GM19238 (cell line): ENCODE data around the gene PTCD1.
A peak's percentile ranks its signal among the peaks of the same experiment; 100 is the strongest.

Experiments
- DNase-seq: peaks from one replicate; pipeline ENCODE4 v3.0.0; 2011; ENCODE audit warnings: low spot score; ENCODE audit not compliant: insufficient read length

Gene PTCD1, protein sequence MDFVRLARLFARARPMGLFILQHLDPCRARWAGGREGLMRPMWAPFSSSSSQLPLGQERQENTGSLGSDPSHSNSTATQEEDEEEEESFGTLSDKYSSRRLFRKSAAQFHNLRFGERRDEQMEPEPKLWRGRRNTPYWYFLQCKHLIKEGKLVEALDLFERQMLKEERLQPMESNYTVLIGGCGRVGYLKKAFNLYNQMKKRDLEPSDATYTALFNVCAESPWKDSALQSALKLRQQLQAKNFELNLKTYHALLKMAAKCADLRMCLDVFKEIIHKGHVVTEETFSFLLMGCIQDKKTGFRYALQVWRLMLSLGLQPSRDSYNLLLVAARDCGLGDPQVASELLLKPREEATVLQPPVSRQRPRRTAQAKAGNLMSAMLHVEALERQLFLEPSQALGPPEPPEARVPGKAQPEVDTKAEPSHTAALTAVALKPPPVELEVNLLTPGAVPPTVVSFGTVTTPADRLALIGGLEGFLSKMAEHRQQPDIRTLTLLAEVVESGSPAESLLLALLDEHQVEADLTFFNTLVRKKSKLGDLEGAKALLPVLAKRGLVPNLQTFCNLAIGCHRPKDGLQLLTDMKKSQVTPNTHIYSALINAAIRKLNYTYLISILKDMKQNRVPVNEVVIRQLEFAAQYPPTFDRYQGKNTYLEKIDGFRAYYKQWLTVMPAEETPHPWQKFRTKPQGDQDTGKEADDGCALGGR

DNA sequence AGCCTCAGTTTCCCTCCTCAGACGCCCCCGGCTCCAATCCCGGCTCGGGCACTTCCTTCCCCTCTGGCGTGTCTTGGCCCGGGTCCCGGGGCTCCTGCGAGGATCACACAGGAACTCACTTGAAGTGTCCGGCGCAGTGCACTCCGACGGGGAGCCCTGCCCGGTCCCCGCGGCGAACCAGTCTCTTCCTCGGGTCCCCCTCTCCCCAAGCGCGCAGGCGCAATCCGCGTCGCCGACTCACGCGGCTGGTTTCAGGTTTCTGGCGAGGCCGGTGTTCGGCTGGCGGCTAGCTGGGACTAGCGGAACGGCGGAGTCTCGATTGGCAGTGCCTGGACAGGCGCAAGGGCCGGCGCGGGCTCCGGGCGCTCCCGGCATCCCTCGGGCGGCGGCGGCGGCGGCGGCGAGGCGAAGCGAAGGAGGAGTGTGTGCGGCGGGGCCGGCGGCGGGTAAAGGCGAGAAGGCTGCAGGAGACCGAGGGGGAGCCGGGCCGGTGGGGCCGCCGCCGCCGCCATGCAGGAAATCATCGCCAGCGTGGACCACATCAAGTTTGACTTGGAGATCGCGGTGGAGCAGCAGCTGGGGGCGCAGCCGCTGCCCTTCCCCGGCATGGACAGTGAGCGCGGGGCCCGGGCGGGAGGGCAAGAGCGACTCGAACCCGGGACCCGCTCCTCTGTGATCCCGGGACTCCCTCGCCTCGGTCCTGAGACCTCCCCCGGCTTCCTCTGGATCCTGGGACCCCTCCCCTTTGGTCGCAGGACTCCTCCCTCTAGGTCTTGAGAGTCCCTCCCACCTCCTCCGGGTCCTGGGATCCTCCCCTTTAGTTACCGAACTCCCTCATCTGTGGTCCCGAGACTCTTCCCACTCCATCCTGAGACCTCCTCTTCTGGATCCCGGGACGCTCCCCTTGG lies at the start of gene PTCD1, which contains the start of gene CPSF4:
PTCD1 (minus strand) TSS at position 226 of the 908 bp plus-strand sequence. CDS start 3,556 bp downstream, outside the sequence.
CPSF4 (plus strand) TSS at position 371 of the 908 bp plus-strand sequence; CDS start at position 511, 140 bp downstream.
- DNase-seq, result peak; percentile 98

DNA sequence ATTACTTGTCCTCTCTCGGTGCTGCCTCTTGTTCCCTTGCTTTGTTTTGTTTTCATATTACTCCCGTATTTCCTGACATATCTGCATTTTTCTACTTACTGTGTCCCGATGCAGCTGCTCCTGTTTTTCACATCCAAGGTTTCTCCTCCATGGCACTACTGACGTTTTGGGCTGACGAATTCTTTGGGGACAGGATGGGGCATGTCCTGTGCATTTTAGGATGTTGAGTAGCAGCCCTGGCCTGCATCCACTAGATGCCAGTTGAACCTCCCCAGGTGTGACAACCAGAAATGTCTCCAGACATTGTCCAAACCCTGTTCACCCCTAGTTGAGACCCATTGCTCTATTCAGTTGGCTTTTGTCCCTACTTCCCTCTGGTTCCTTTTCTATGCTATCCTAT lies 46.5 kb upstream of the PTCD1 start:
- DNase-seq, result no peak

DNA sequence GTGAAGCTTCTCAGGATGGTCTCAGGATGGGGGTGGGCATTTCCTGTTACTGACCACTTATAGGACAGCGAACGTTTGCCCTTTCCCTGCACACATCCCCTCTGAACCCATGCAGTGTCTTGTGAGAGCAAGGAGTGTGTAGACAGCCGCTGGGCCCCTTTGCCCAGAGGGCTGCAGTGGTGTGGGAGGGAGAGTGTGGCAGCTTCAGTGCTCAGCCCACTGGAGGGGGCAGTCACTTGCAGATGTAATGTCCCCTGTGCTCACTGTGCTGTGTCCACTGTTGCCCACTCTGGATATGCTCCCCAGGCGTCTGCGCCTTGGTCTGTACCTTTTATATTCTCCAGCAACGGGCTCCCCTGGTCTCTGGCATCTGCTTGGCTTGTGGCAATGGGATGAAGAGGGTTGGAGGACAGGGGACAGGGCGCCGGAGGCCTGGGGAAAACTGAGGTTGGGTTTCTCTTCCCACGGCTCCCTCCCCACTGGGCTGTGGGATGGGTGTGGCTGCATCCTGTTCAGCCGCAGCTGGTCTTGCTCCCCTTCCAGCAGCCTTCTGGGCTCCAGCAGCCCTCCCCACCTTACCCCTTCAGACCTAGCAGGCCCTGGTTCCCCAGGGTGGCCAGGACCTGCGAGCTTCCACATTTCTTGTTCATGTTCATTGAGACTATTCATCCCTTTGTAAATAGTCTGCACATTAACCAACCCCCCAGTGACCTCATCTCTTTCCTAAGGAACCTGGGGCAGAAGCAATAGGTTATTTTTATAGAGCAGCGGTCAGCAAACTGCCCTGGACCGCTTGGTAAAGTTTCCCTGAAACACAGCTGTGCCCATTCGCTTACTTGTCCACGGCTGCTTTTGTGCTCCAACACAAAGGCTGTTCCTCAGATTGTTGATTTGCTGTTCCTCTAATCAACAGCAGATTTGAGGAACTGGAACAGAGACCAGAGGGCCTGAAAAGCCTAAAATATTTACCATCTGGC lies 40.2 kb upstream of the PTCD1 start:
- no peak for DNase-seq

DNA sequence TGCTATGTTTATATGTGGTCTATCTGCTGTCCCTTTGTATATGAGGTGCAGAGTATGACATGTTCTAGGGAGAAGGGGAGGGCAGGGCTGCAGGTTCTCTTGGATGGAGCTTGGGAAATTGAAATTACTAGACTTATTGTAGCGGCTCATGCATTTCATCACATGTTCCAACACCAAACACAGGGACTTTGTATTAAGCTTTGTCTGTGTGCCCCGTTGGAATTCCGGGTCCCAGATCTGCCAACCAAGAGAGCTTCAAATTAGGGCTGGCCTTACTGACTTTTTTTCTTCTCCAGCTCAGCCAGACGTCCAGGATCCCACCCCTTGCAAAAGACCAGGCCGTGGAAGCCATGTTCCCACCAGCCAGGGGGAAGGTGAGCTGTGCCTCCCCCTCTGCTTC lies 37.5 kb upstream of the PTCD1 start:
- DNase-seq, result no peak

DNA sequence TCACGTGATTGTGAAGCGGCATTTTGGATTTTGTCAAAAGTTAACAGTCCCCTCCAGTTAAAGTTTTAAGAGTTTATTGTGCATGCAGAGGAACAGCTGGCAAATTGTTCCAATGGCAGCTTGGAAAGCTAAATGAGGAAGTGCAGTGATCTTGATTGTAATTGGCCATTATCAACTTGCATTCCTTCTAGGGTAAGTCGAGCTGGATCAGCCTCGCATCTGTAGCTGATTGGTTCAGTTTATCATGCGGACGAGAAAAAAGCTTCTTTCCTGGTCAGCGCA lies 34.7 kb upstream of the PTCD1 start:
- DNase-seq, result no peak

DNA sequence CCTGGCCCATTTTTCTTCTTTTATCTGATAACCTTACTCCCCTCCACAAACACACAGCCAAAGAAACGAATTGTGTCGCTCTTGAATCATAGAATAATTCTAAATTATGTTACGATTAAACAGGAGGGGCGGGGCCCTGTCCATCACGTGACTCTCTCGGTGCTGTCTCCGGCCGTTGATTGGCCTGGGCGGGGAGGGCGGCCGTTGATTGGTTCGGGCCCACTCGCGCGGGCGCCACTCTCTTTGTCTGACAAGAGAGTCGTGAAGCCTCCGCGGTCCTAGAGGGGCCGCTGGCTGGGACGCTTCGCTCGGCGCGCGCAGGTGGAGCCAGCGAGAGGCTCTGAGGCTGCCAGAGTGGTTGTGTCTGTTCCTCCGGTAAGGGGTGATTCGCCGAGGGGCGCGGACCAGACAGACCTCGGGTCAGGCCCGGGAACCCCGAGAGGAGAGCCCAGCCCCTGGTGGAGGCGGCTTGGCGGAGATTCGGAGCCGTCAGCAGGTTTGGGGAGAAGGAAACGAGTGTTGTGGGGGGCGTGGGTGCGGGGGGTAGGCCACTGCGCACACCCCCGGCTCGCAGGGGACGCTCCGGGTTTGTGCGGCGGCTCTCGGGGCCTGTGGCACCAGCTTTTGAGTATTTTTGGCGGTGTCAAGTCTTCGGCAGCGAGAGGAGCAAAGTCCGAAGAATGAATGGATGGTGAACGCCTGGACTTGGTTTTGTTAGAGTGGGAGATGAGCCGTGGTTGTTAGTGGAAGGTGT lies 34.1 kb upstream of the PTCD1 start, which contains the start of gene ZNF789:
ZNF789 (plus strand) TSS at position 330 of the 754 bp plus-strand sequence. CDS start 3,567 bp downstream, outside the sequence.
- DNase-seq, result peak; percentile 98

DNA sequence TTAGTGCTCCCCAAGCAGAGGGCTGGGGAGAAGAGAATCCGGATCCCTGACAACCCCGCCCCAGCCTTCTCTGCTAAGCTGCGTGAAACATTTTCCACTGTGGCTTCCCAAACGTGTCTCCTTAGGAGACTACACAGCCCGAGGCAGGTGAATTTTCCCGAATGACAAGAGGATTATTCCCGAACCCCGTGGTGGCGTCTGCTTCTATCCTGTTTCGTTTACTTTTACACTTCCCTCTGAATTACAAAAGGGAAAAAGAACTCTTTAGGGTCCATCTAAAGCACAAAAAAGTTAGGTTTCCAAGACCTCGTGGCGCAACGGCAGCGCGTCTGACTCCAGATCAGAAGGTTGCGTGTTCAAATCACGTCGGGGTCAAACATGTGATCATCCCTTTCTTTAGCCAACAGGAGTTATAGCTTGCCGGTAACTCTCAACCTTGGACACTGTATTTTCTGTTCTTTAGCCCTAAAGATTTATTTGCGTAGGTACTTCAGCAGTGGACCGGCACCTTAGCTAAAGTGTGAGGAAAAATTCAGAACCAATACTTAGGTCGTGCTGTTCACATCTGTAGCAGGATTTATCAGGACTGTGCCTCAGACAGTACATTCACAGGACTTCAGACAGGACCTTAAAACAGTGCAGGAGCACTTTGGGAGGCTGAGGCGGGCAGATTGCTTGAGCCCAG lies 30.9 kb upstream of the PTCD1 start:
- DNase-seq, result no peak

DNA sequence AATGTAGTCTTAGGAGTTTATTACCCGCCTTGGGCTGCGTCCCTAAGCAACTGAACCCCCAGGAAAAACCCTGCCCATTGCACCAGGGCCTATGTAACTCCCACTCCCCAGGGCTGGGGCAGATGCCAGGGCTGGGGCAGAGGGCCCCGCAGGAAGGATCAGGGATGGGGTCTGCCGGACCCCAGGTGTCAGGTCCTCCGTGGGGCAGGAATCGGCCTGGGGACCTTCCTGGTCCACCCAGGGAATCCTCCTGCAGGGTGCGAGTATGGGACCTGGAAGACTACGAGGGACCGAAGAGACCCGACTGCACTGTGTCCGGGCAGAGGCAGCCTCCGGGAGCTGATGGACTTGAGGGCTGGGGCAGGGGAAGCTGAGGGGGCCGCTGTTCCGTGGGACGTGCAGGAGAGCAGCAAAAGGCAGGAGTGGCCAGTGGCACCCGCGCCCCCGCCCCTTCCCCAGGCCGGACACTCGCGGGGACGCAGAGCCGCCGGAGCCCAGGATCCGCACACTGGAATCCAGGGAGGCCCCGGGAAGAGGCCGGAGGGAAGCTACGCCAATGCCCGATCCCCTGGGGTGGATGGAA lies 29.8 kb upstream of the PTCD1 start:
- DNase-seq, result no peak

DNA sequence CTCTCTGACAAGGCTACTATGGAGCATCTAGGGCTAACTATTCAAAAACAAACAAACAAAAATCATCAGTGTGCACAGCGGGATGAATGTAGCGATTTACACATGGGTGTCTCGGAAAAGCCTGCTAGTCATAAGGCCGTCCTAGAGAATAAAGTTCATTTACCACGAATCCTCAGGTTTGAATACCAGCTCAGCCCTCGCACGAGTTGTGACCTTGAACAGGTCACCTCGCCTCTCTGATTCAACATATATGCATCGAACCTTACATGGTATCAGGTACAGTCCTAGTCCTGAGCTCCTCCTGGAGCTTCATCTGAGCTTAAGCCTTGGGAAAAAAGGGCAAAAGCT lies 26.8 kb upstream of the PTCD1 start:
- no peak for DNase-seq

DNA sequence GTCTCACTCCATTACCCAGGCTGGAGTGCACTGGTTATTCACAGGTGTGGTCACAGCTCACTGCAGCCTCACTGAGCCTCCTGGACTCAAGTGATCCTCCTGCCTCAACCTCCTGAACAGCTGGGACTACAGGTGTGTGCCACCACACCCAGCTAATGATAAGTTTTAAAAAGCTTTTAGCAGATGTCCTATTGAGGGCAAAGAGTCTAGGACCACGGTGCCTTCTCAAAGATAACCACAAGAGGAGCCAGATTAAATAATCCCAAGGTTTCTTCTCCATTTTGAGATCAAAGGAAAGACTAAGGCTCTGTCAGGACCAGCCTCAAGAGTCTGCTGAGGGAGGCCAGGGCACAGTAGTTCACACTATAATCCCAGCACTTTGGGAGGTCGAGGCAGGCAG lies 22.6 kb upstream of the PTCD1 start:
- no peak for DNase-seq

DNA sequence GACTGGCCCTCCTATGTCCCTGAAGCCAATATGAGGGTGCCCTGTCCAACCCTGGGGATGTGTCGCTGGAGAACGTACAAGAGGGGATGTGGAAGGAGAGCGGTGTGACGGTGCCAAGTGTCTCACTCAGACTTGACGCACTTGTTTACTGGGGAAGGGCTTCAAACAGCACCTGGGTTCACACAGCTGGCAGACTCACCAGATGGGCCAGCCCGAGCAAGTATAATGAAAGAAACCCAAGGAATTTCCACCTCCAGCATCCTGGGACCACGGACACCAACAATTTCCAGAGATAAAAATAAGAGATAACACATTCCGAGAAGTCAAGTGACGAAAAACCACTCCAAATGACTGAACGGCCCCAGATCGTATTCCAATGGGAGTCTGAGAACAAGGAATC lies 22.1 kb upstream of the PTCD1 start:
- DNase-seq, result no peak

DNA sequence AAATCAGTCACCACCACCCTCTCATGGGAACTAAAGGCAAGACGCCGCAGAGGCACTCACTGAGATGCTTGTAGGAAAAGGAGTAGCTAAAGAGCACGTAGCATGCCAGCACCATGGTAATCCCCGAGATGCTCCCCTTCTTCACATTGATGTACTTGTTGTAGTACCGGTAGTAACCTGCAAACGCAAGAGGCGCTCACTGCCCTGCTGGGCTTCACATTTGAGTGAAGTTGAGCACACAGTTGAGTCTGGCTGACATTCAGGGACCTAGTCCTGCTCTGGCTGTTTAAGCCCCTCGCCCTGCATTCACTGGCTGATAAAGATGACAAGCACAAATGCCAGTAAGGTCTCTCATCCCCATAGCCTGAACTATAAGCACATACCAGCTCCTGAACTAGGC lies 20.5 kb upstream of the PTCD1 start:
- DNase-seq, result no peak

DNA sequence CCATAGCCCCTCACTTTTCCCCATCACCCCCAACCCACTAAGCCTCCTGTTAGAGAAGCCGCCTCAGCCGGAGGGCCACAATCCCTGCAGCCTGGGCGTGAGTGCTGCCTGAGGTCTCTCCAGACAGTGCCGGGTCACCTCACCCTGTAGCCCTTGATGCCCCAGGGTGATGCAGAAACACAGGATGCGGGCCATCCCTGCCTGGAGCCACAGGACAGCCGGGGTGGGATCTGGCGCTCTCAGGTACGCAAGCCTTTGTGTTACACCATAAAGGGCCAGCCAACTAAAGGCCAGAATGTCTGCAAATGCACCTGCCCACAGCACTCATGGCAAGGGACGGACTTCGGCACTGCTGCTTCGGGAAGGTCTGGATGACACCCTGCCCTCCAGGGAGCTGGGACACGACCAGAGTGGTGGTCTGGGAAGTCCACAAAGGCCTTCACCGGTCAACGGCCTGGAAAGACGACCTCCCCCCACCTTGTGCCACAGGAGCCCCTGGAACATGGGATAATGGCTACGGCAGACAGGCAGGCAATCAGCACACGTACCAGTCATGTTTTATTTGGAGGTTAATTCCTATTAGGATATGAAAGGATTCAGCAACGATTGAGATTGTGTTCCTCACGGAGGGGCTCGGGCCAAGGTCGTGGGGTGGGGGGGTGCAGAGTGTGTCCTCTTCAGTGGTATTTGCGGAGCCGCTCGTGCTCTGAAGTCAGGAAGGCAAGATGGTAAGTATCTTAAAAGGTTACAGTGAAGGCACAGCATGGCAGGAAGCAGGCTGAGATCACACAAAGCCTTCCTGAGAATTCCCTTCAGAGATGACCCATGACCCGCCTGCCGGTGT lies 19.3 kb upstream of the PTCD1 start:
- DNase-seq, result no peak

DNA sequence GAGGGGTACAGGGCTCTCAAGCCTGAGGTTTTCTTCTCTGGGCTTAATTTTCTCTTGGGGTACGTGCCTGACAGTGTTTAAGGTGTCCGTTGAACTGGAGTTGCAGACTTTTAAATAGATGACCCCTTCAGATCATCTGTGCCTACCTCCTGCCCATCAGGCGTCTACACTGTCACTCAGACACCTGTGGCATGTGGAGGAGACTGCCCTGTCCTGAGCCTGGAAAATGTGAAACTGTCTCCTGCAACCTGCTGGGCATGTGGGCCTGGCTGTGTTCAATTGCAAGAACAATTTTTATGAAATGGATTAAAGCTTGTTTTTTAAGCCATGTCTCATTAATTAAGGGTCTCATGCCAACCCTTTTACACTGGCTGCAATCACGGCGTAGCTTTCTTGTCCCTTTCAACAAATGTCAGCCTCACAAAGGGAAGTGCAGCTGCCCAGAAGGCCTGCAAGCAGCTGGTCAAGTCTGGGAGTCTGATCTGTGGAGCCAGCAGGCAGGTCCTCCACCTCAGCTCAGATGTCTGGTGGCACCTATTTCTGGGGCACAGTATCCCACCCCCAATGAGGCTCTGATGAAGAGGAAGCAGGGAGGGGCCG lies 18.6 kb upstream of the PTCD1 start:
- no peak for DNase-seq

DNA sequence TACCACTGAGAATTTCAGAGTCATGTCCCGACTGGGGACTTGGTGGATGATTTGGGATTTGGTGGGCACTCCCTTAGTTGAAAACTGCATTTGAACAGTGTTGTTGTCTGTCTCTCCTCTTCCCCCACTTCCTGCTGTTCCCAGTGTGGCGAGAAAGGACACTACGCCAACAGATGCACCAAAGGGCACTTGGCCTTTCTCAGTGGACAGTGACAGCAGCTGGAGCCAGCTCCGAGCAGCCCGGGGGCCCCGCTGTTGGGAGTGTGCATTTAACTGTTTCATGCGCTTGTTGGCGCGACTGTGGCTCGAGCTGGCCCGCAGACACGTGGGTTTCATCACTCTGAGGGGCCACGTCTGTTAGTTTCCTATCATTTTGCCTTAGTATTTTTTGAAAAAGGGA lies 17.7 kb upstream of the PTCD1 start:
- DNase-seq, result no peak

DNA sequence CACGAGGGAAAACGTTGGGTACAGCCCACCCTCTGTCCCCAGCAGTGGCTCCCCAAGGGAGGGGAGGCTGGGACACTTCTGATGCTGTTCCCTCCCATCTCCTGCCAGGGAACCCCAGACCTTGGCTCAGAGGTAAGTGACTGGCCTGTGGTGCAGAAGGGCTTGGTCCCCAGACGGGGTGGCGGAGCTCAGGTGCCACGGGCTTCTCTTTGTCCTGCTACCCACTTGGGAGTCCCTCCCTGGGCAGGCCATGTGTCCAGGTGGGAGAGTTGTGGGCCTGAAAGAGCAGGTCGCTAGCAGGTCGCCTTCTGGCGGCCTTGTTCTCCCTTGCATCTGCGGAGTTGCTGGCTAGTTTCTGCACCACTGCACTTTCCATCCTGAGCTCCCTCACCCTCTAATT lies 17.3 kb upstream of the PTCD1 start:
- DNase-seq, result no peak

DNA sequence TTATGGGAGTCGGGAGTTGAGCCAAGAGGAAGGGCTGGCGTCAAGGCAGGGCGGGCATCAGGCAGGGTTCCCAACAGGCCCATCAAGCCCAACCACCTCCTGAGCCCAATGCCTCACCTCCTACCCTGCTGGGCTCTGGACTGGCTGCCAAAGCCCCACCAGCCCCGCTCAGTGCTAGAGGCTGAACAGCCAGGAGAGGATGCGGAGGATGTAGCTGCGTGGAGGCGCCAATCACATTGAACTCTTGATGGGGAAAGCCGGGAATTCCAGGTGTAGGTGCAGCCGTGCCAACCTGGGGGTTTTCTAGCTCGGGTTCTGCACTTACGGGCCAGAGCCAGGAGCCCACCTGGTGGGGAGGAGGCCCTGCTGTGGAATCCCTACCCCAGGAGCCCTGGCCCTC lies 14.5 kb upstream of the PTCD1 start:
- DNase-seq, result no peak

DNA sequence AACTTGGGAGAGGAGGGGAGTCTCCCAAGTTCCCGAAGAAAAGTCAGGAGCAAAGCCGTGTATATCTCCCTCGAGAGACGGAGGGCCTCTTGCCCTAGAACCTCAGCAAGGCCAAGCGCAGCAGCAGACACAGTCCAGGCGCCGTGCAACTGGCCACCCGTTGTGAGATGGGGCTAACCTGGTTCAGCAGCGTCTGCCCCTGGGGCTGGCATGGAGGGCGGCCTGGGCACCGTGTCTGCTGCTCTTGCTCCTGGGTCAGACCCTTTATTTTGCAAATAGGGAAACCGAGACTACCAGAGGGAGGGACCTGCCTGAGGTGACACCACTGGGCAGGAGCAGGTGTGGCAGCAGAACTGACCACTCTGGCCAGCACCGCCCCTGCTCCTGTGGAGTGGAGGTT lies 13.9 kb upstream of the PTCD1 start:
- DNase-seq, result no peak
